B cell (primary cell): ENCODE data around the gene GLRX. TPM values are rescaled to one million over a fixed set of nuclear protein-coding genes. Genes with fewer than 3 reads are reported as not detected.

ENCODE experiments used
- ATAC-seq: fragments of 200-7000 bp; cut with Tn5 transposase; one replicate; pipeline ENCODE4 v1.10.0; 2021; ENCODE audit warnings: low read depth, mild to moderate bottlenecking, moderate number of reproducible peaks, moderate library complexity
- CTCF ChIA-PET: fragments of 350-600 bp; sonication (Branson Sonifier 250); formaldehyde crosslinking; loops from one replicate; lab custom pipeline; 2021; ENCODE audit warnings: antibody characterized with exemption, inconsistent platforms; lab: Charles Lee
- POLR2A ChIA-PET: fragments of 350-600 bp; sonication (Branson Sonifier 250); formaldehyde crosslinking; loops from one replicate; lab custom pipeline; 2021; ENCODE audit warnings: antibody characterized with exemption; lab: Charles Lee
- DNase-seq: peaks from one replicate; pipeline ENCODE4 v3.0.0; 2013
- H2AFZ ChIP-seq: 2 replicates; pipeline ENCODE4 v1.6.1; 2012; ENCODE audit warnings: mild to moderate bottlenecking, low read depth, low read length; ENCODE audit not compliant: insufficient read depth, poor library complexity, severe bottlenecking
- H3K27ac ChIP-seq, 2 donors: 1 replicate in 1 of 2; 2 replicates in 1 of 2; pipeline ENCODE4 v1.5.1; 2012 to 2013; ENCODE audit warnings: low read length in 2 of 2, mild to moderate bottlenecking in 2 of 2, moderate library complexity in 1 of 2
- H3K27me3 ChIP-seq, 4 experiments: fragments of 200-600 bp in 1 of 4; sonication (generic) in 1 of 4; replicated peaks in 1 of 4; 1 replicate in 2 of 4; 2 replicates in 2 of 4; pipeline versions ENCODE4 v1.6.1 to v1.7.0; 2013 to 2016; ENCODE audit warnings: low read length in 3 of 4, mild to moderate bottlenecking in 2 of 4, mixed read lengths in 1 of 4, moderate library complexity in 1 of 4; ENCODE audit not compliant: insufficient read depth in 4 of 4, control insufficient read depth in 3 of 4; ENCODE audit errors: control extremely low read depth in 1 of 4
- H3K36me3 ChIP-seq, 2 experiments: replicated peaks in 1 of 2; 1 replicate in 1 of 2; 2 replicates in 1 of 2; pipeline versions ENCODE4 v1.6.1 to v1.7.1; 2013; ENCODE audit warnings: low read length in 1 of 2; ENCODE audit not compliant: insufficient read depth in 2 of 2, control insufficient read depth in 1 of 2; ENCODE audit errors: control extremely low read depth in 1 of 2, extremely low read depth in 1 of 2
- H3K4me1 ChIP-seq, 2 donors: fragments of 200-600 bp in 1 of 2; sonication (generic) in 1 of 2; 1 replicate in 1 of 2; 2 replicates in 1 of 2; pipeline versions ENCODE4 v1.5.1 to v1.6.1; 2013 to 2017; ENCODE audit warnings: low read length in 2 of 2; ENCODE audit not compliant: control insufficient read depth in 2 of 2, insufficient read depth in 2 of 2
- H3K4me2 ChIP-seq: replicated peaks from 2 replicates; pipeline ENCODE3; 2012; ENCODE audit warnings: mild to moderate bottlenecking, low read depth, low read length; ENCODE audit not compliant: poor library complexity, severe bottlenecking
- H3K4me3 ChIP-seq, 5 experiments: fragments of 200-600 bp in 1 of 5; sonication (generic) in 1 of 5; 1 replicate in 3 of 5; 2 replicates in 2 of 5; pipeline versions ENCODE4 v1.5.1 to v1.7.0; 2011 to 2016; ENCODE audit warnings: low read length in 4 of 5, mild to moderate bottlenecking in 4 of 5, low read depth in 2 of 5, control low read depth in 1 of 5, moderate library complexity in 1 of 5; ENCODE audit not compliant: insufficient read depth in 1 of 5; ENCODE audit errors: control extremely low read depth in 1 of 5, extremely low read depth in 1 of 5
- H3K79me2 ChIP-seq: fragments of 200-600 bp; sonication (generic); one replicate; pipeline ENCODE4 v1.6.0; 2016; ENCODE audit warnings: low read length; ENCODE audit not compliant: control insufficient read depth, insufficient read depth
- H3K9ac ChIP-seq: fragments of 200-600 bp; sonication (generic); 2 replicates; pipeline ENCODE4 v1.6.1; 2017; ENCODE audit warnings: mild to moderate bottlenecking, low read length, moderate library complexity
- H3K9me3 ChIP-seq, 3 donors: one replicate each; pipeline versions ENCODE4 v1.6.1 to v1.7.1; 2013; ENCODE audit warnings: low read length in 2 of 3; ENCODE audit not compliant: control insufficient read depth in 2 of 3, insufficient read depth in 1 of 3; ENCODE audit errors: control extremely low read depth in 1 of 3
- H4K20me1 ChIP-seq: 2 replicates; pipeline ENCODE4 v1.6.0; 2012; ENCODE audit warnings: mild to moderate bottlenecking, low read length; ENCODE audit not compliant: insufficient read depth, control insufficient read depth, poor library complexity, severe bottlenecking
- H3K27ac Mint-ChIP-seq: one replicate; pipeline ENCODE4 v1.8.0; 2021; ENCODE audit warnings: mixed read lengths
- H3K27me3 Mint-ChIP-seq: one replicate; pipeline ENCODE4 v1.8.0; 2021; ENCODE audit warnings: mixed read lengths
- H3K4me1 Mint-ChIP-seq: one replicate; pipeline ENCODE4 v1.8.0; 2021; ENCODE audit warnings: mixed read lengths
- H3K4me3 Mint-ChIP-seq: one replicate; pipeline ENCODE4 v1.8.0; 2021; ENCODE audit warnings: mixed read lengths
- H3K9me3 Mint-ChIP-seq: one replicate; pipeline ENCODE4 v1.8.0; 2022; ENCODE audit warnings: mixed read lengths; ENCODE audit not compliant: insufficient read depth
- CTCF ChIP-seq: fragments of 200-600 bp; IDR thresholded peaks from one replicate; pipeline ENCODE4 v1.8.0; 2022; ENCODE audit warnings: antibody characterized with exemption, mild to moderate bottlenecking
- EZH2 ChIP-seq: IDR thresholded peaks from 2 replicates; pipeline ENCODE4 v1.6.1; 2012; ENCODE audit warnings: borderline replicate concordance, low read depth, mild to moderate bottlenecking, moderate library complexity, low read length; ENCODE audit not compliant: insufficient read depth, poor library complexity, severe bottlenecking
- WGBS: methylation state at CpG from one replicate; pipeline ENCODE4 v1.1.5; 2013; ENCODE audit warnings: missing lambda C conversion rate; ENCODE audit not compliant: insufficient coverage; 5-methylcytosine and 5-hydroxymethylcytosine counted together
- intact Hi-C: fragments of 100-400 bp; cut with micrococcal nuclease; formaldehyde crosslinking; loops from one replicate; pipeline ENCODE4 v1.10.0; 2022
- polyA plus RNA-seq: library from polyadenylated mRNA; depleted of rRNA; stranded (reverse); fragments of >200 nt; gene quantifications from 2 replicates; pipeline ENCODE4 v1.2.3, GENCODE V29; 2012
- total RNA-seq, 2 donors: library from RNA; stranded (reverse); fragments of 120-200 nt in 1 of 2; gene quantifications; 1 replicate in 1 of 2; 2 replicates in 1 of 2; pipeline versions ENCODE4 v1.2.3 to v1.2.4, GENCODE V29; 2013 to 2022

Gene GLRX
- total and polyA plus RNA-seq, 2 donors (not counting 1 experiment from before 2014, with no cell fraction given): 44.6 to 54.8 TPM

- H3K27me3 ChIP-seq: no peaks in the 10 kb centered on the region
- H3K9ac ChIP-seq: peak overlapping the region; percentile 95
- peak overlapping the region; percentile 80 for H3K4me2 ChIP-seq
- peaks cover 65 to 72% of the 10 kb centered on the region in 2 donors for H3K4me1 ChIP-seq
- Mint-ChIP-seq H3K27ac (peak overlapping the region; percentile 99), H3K27me3 (no peaks in the 10 kb centered on the region), H3K4me1 (peaks cover 83% of the 10 kb centered on the region), H3K4me3 (peak overlapping the region; percentile 99), H3K9me3 (no peaks in the 10 kb centered on the region)
- peak overlapping the region; percentile 87 for H2AFZ ChIP-seq
- TF ChIP-seq EZH2 (no peak), CTCF (no peak)
- peaks cover 55% of the 10 kb centered on the region for H3K79me2 ChIP-seq
- H4K20me1 ChIP-seq: no peaks in the 10 kb centered on the region
- H3K9me3 ChIP-seq: no peaks in the 10 kb centered on the region
- peaks cover 0 to 8% of the 10 kb centered on the region in 2 experiments for H3K36me3 ChIP-seq
- ATAC-seq (no peak), DNase-seq (peak; percentile 52)
- ChIA-PET POLR2A (interaction anchor here (1.4 to 3.9 kb wide), 3 partner anchors 13 to 40 kb away, joined by 5 to 36 read pairs (median 11); no protein-coding TSS in a partner anchor), CTCF (interaction anchor here (0.6 to 11.9 kb wide), 7 partner anchors 11 to 158 kb away, joined by 3 to 181 read pairs (median 6); no protein-coding TSS in a partner anchor)
- 4% methylated on average over 4 of the region's 9 CpGs for WGBS
- intact Hi-C loops: loop anchor here (1.0 to 5.0 kb wide), 8 partner anchors 12 to 267 kb away; partner anchors contain the start of genes ARSK, ELL2 and SKIC3
- peak overlapping the region; percentile 70 to 100 (median 97) for H3K4me3 ChIP-seq
- peak overlapping the region; percentile 65 to 90 for H3K27ac ChIP-seq
These were observed 1.2 kb downstream of the GLRX start for GRCh38 chr5:95821110-95822021.
